Activated T-cell treated with anti-CD3 and anti-CD28 coated beads, Interleukin-2, amount 50 U/mL, for 24 hours (primary cell): Measurements from ENCODE around the gene DUSP28.
"Not testable (repeated sequence)": the region's sequence is repeated elsewhere in the genome, so short reads cannot be mapped to it uniquely, and the experiment has no call there.

ENCODE experiments used
- DNase-seq: peaks from one replicate; pipeline ENCODE4 v3.0.0-alpha.2; 2020
- H3K27ac Mint-ChIP-seq: 2 replicates; pipeline ENCODE4 v1.8.0; 2020; ENCODE audit warnings: mild to moderate bottlenecking, mixed read lengths
- H3K27me3 Mint-ChIP-seq: 2 replicates; pipeline ENCODE4 v1.8.0; 2020; ENCODE audit warnings: mixed read lengths
- H3K36me3 Mint-ChIP-seq: 2 replicates; pipeline ENCODE4 v1.8.0; 2020; ENCODE audit warnings: low read depth, mixed read lengths
- H3K4me1 Mint-ChIP-seq: 2 replicates; pipeline ENCODE4 v1.8.0; 2020; ENCODE audit warnings: low read depth, mixed read lengths
- H3K4me3 Mint-ChIP-seq: 2 replicates; pipeline ENCODE4 v1.8.0; 2020; ENCODE audit warnings: mild to moderate bottlenecking, moderate library complexity, mixed read lengths
- H3K9me3 Mint-ChIP-seq: 2 replicates; pipeline ENCODE4 v1.8.0; 2020; ENCODE audit warnings: mixed read lengths

Gene DUSP28

GRCh38 chr2:240563231-240563630, 3.1 kb downstream of the DUSP28 start:
- not testable (repeated sequence) for H3K9me3 Mint-ChIP-seq, H3K4me3 Mint-ChIP-seq, H3K27me3 Mint-ChIP-seq, DNase-seq
- H3K4me1 Mint-ChIP-seq, result peaks cover 81% of the 10 kb centered on the region
- H3K27ac Mint-ChIP-seq, result peak overlapping the region; percentile 95
- H3K36me3 Mint-ChIP-seq, result peaks cover 72% of the 10 kb centered on the region

GRCh38 chr2:240563951-240564560, 3.9 kb downstream of the DUSP28 start:
- Mint-ChIP-seq H3K36me3 (peaks cover 64% of the 10 kb centered on the region), H3K27me3 (no peaks in the 10 kb centered on the region), H3K9me3 (no peaks in the 10 kb centered on the region), H3K4me3 (peak overlapping the region; percentile 93), H3K4me1 (peaks cover 72% of the 10 kb centered on the region), H3K27ac (peak overlapping the region; percentile 98)
- no peak for DNase-seq

GRCh38 chr2:240564561-240565332, 4.6 kb downstream of the DUSP28 start:
- Mint-ChIP-seq H3K27me3 (no peaks in the 10 kb centered on the region), H3K9me3 (no peaks in the 10 kb centered on the region), H3K4me1 (peaks cover 72% of the 10 kb centered on the region), H3K36me3 (peaks cover 62% of the 10 kb centered on the region), H3K4me3 (peak overlapping the region; percentile 93), H3K27ac (peak overlapping the region; percentile 98)
- DNase-seq, result no peak

- Mint-ChIP-seq H3K4me3 (peak overlapping the region; percentile 93), H3K27ac (peak overlapping the region; percentile 98), H3K36me3 (peaks cover 59% of the 10 kb centered on the region), H3K9me3 (no peaks in the 10 kb centered on the region), H3K27me3 (no peaks in the 10 kb centered on the region), H3K4me1 (peaks cover 77% of the 10 kb centered on the region)
- peak; percentile 91 for DNase-seq
Measured at GRCh38 chr2:240565333-240566202, 5.4 kb downstream of the DUSP28 start.

- peak overlapping the region; percentile 93 for H3K4me3 Mint-ChIP-seq
- H3K4me1 Mint-ChIP-seq, result peaks cover 82% of the 10 kb centered on the region
- DNase-seq, result peak; percentile 96
- H3K9me3 Mint-ChIP-seq, result no peaks in the 10 kb centered on the region
- H3K27me3 Mint-ChIP-seq, result no peaks in the 10 kb centered on the region
- peaks cover 63% of the 10 kb centered on the region for H3K36me3 Mint-ChIP-seq
- peak overlapping the region; percentile 98 for H3K27ac Mint-ChIP-seq
Measured at GRCh38 chr2:240566203-240567136, 6.3 kb downstream of the DUSP28 start.

- Mint-ChIP-seq H3K36me3 (peaks cover 60% of the 10 kb centered on the region), H3K9me3 (no peaks in the 10 kb centered on the region), H3K4me1 (peaks cover 77% of the 10 kb centered on the region), H3K4me3 (peak overlapping the region; percentile 93), H3K27me3 (no peaks in the 10 kb centered on the region), H3K27ac (peak overlapping the region; percentile 92)
- DNase-seq, result peak; percentile 59
Measured at GRCh38 chr2:240567137-240567871, 7.1 kb downstream of the DUSP28 start.

GRCh38 chr2:240567872-240568677, 7.9 kb downstream of the DUSP28 start, which contains the start of gene RNPEPL1:
TSS of gene RNPEPL1 (plus strand) at chr2:240568484. CDS start at chr2:240568587, 103 bp downstream.
- H3K4me1 Mint-ChIP-seq, result peaks cover 70% of the 10 kb centered on the region
- no peaks in the 10 kb centered on the region for H3K9me3 Mint-ChIP-seq
- peaks cover 56% of the 10 kb centered on the region for H3K36me3 Mint-ChIP-seq
- peak within 1 kb of the TSS; percentile 93 for H3K4me3 Mint-ChIP-seq
- H3K27ac Mint-ChIP-seq, result peak within 1 kb of the TSS; percentile 92
- peak; percentile 74 for DNase-seq
- no peaks in the 10 kb centered on the region for H3K27me3 Mint-ChIP-seq

GRCh38 chr2:240568678-240569522, 8.7 kb downstream of the DUSP28 start:
- Mint-ChIP-seq H3K9me3 (no peaks in the 10 kb centered on the region), H3K27me3 (no peaks in the 10 kb centered on the region), H3K27ac (peak overlapping the region; percentile 87), H3K4me3 (peak overlapping the region; percentile 82), H3K4me1 (peaks cover 61% of the 10 kb centered on the region), H3K36me3 (peaks cover 50% of the 10 kb centered on the region)
- DNase-seq, result peak; percentile 69

- Mint-ChIP-seq H3K27me3 (no peaks in the 10 kb centered on the region), H3K9me3 (no peaks in the 10 kb centered on the region), H3K4me3 (peak overlapping the region; percentile 82), H3K4me1 (peaks cover 55% of the 10 kb centered on the region), H3K36me3 (peaks cover 46% of the 10 kb centered on the region), H3K27ac (peak overlapping the region; percentile 76)
- DNase-seq, result no peak
Measured at GRCh38 chr2:240569523-240569997, 9.4 kb downstream of the DUSP28 start.

- H3K9me3 Mint-ChIP-seq, result no peaks in the 10 kb centered on the region
- H3K4me1 Mint-ChIP-seq, result peaks cover 50% of the 10 kb centered on the region
- H3K27me3 Mint-ChIP-seq, result no peaks in the 10 kb centered on the region
- no peak overlapping the region for H3K27ac Mint-ChIP-seq
- no peak for DNase-seq
- H3K4me3 Mint-ChIP-seq, result peak overlapping the region; percentile 82
- peaks cover 45% of the 10 kb centered on the region for H3K36me3 Mint-ChIP-seq
Measured at GRCh38 chr2:240569998-240570530, 9.9 kb downstream of the DUSP28 start.

GRCh38 chr2:240570531-240571313, 10.6 kb downstream of the DUSP28 start:
- Mint-ChIP-seq H3K9me3 (no peaks in the 10 kb centered on the region), H3K4me3 (no peak overlapping the region), H3K27me3 (no peaks in the 10 kb centered on the region), H3K4me1 (peaks cover 43% of the 10 kb centered on the region), H3K27ac (peak overlapping the region; percentile 77), H3K36me3 (peaks cover 47% of the 10 kb centered on the region)
- peak; percentile 34 for DNase-seq
